Measurements from ENCODE around the gene STXBP1.

DNA sequence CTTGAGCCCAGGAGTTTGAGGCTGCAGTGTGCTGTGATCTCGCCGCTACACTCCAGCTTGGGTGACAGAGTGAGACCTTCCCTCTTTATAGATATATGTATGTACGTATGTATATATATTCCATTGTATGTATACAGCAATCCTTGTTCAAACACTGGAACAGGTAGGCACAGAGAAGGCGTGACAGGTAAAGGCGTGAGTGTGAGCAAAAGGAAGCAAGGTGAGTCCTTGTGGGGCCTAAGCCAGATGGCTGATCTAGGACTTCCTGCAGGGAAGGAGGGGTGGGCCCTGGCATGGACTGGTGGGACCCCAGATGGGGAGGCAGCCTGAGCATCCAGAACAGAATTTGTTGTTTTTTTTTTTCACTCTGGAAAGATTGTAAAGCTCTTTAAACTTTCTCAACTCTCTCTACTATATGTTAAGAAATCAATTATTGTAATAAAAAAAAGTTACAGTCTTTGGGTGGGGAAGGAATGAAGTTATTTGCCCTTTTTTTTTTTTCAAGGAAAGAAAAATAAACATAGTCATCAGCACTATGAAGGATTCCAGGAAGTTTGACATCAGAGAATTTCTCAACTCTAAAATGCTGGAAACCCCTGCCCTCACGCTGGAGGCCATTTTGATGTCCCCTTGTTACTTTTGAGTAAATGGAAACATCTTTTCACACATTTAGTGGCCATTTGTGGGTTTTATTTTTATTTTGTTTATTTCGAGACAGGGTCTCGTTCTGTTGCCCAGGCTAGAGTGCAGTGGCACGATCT lies 38.9 kb upstream of the STXBP1 start:
- TF ChIP-seq POLR2AphosphoS5 (IDR thresholded peaks at IDR 0.05; ENCODE audit: insufficient read depth, low read depth, low read length) (no peak), EZH2 (IDR thresholded peaks at IDR 0.05; ENCODE audit: borderline replicate concordance, low read depth, low read length, severe bottlenecking) (no peak), GATA2 (IDR thresholded peaks at IDR 0.05; ENCODE audit: insufficient read depth, insufficient read length, low read depth, low read length) (no peak)
- TF ChIP-seq, protein P1, sequence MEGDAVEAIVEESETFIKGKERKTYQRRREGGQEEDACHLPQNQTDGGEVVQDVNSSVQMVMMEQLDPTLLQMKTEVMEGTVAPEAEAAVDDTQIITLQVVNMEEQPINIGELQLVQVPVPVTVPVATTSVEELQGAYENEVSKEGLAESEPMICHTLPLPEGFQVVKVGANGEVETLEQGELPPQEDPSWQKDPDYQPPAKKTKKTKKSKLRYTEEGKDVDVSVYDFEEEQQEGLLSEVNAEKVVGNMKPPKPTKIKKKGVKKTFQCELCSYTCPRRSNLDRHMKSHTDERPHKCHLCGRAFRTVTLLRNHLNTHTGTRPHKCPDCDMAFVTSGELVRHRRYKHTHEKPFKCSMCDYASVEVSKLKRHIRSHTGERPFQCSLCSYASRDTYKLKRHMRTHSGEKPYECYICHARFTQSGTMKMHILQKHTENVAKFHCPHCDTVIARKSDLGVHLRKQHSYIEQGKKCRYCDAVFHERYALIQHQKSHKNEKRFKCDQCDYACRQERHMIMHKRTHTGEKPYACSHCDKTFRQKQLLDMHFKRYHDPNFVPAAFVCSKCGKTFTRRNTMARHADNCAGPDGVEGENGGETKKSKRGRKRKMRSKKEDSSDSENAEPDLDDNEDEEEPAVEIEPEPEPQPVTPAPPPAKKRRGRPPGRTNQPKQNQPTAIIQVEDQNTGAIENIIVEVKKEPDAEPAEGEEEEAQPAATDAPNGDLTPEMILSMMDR (IDR thresholded peaks at IDR 0.05; ENCODE audit: extremely low read depth in 1 of 2, insufficient read depth in 1 of 2, low read depth in 1 of 2, low read length in 2 of 2) = no peak

All from endothelial cell of umbilical vein (primary cell).